Neural cell (in vitro differentiated cells): ENCODE results near the gene SMTN. TPM values are rescaled to one million over a fixed set of nuclear protein-coding genes. Genes with fewer than 3 reads are reported as not detected.
"Not testable (repeated sequence)": the region's sequence is repeated elsewhere in the genome, so short reads cannot be mapped to it uniquely, and the experiment has no call there.

Source experiments
- H2AFZ ChIP-seq: fragments of 200-600, 300-800 bp; sonication (generic), shearing (Covaris generic); 2 replicates; pipeline ENCODE4 v1.6.0; 2014; ENCODE audit warnings: low read depth, mild to moderate bottlenecking, antibody characterized with exemption, low read length, moderate library complexity
- H3F3A ChIP-seq: fragments of 200-600 bp; shearing (Covaris generic); 2 replicates; pipeline ENCODE4 v1.6.1; 2016; ENCODE audit warnings: mild to moderate bottlenecking, moderate library complexity, mixed read lengths, antibody characterized with exemption, low read length; ENCODE audit not compliant: insufficient read depth, poor library complexity, severe bottlenecking
- H3K27ac ChIP-seq: fragments of 200-600, 300-800 bp; sonication (generic), shearing (Covaris generic); 2 replicates; pipeline ENCODE4 v1.5.1; 2014; ENCODE audit warnings: mild to moderate bottlenecking, low read length, moderate library complexity
- H3K27me3 ChIP-seq: fragments of 300-800, 200-600 bp; sonication (generic), shearing (Covaris generic); 2 replicates; pipeline ENCODE4 v1.6.0; 2014; ENCODE audit warnings: mild to moderate bottlenecking, low read depth, low read length, moderate library complexity; ENCODE audit not compliant: insufficient read depth
- H3K36me3 ChIP-seq: fragments of 300-800, 200-600 bp; sonication (generic), shearing (Covaris generic); 2 replicates; pipeline ENCODE4 v1.5.1; 2014; ENCODE audit warnings: mild to moderate bottlenecking, antibody characterized with exemption, low read length, moderate library complexity; ENCODE audit not compliant: insufficient read depth
- H3K4me2 ChIP-seq: fragments of 300-800, 200-600 bp; sonication (generic), shearing (Covaris generic); 2 replicates; pipeline ENCODE4 v1.6.0; 2014; ENCODE audit warnings: mild to moderate bottlenecking, low read length
- H3K4me3 ChIP-seq: fragments of 300-800, 200-600 bp; sonication (generic), shearing (Covaris generic); 2 replicates; pipeline ENCODE4 v1.5.1; 2014; ENCODE audit warnings: mild to moderate bottlenecking, low read length, moderate library complexity
- H3K79me2 ChIP-seq: fragments of 200-600 bp; shearing (Covaris generic); replicated peaks from 2 replicates; pipeline ENCODE4 v1.6.0; 2014; ENCODE audit warnings: mild to moderate bottlenecking, low read length, moderate library complexity; ENCODE audit not compliant: insufficient read depth
- H3K9ac ChIP-seq: fragments of 300-800, 200-600 bp; sonication (generic), shearing (Covaris generic); 2 replicates; pipeline ENCODE4 v1.6.1; 2016; ENCODE audit warnings: mild to moderate bottlenecking, low read length, mixed read lengths
- H3K9me2 ChIP-seq: fragments of 200-600 bp; shearing (Covaris generic); 2 replicates; pipeline ENCODE4 v1.6.1; 2016; ENCODE audit warnings: mild to moderate bottlenecking, low read length, mixed read lengths; ENCODE audit not compliant: insufficient read depth
- H3K9me3 ChIP-seq: fragments of 200-600, 300-800 bp; sonication (generic), shearing (Covaris generic); 2 replicates; pipeline ENCODE4 v1.6.1; 2016; ENCODE audit warnings: mild to moderate bottlenecking, mixed run types, low read length, moderate library complexity, mixed read lengths
- H4K20me1 ChIP-seq: fragments of 200-600 bp; shearing (Covaris generic); 2 replicates; pipeline ENCODE4 v1.6.1; 2016; ENCODE audit warnings: mild to moderate bottlenecking, mixed run types; ENCODE audit not compliant: insufficient read depth
- EZH2 ChIP-seq: fragments of 200-600, 300-800 bp; shearing (Covaris generic), sonication (generic); IDR thresholded peaks from 2 replicates; pipeline ENCODE4 v1.6.1; 2014; ENCODE audit warnings: antibody characterized with exemption, low read length, borderline replicate concordance, mild to moderate bottlenecking; ENCODE audit not compliant: insufficient read depth, poor library complexity, severe bottlenecking
- POLR2AphosphoS5 ChIP-seq: IDR thresholded peaks from 2 replicates; pipeline ENCODE4 v1.6.1; 2012
- RAD21 ChIP-seq: fragments of 450-650 bp; conservative IDR thresholded peaks from 2 replicates; pipeline ENCODE4 v1.6.1; 2014; ENCODE audit warnings: antibody characterized with exemption, mild to moderate bottlenecking, moderate library complexity
- TAF1 ChIP-seq: IDR thresholded peaks from 2 replicates; pipeline ENCODE4 v1.6.1; 2012; ENCODE audit warnings: low read depth
- polyA plus RNA-seq: library from polyadenylated mRNA; depleted of rRNA; stranded (reverse); fragments of >200 nt; gene quantifications from 2 replicates; pipeline ENCODE4 v1.2.3, GENCODE V29; 2014
- TF ChIP-seq, protein P1 (sequence below): fragments of 450-650 bp; IDR thresholded peaks from 2 replicates; pipeline ENCODE4 v1.5.1; 2014; ENCODE audit warnings: antibody characterized with exemption, mild to moderate bottlenecking, moderate library complexity; ENCODE audit not compliant: poor library complexity, severe bottlenecking

Gene SMTN
- polyA plus RNA-seq, 1 donor from 2014 or later = 3.4 TPM

GRCh38 chr22:31069691-31070314 is 11.3 kb upstream of the SMTN start:
- H3K9me2 ChIP-seq, H3K9me3 ChIP-seq, H3F3A ChIP-seq, H3K27ac ChIP-seq, H3K36me3 ChIP-seq, H3K27me3 ChIP-seq, H3K9ac ChIP-seq, H2AFZ ChIP-seq, H4K20me1 ChIP-seq, H3K79me2 ChIP-seq, H3K4me3 ChIP-seq, H3K4me2 ChIP-seq: not testable (repeated sequence)

- not testable (repeated sequence) for H3K4me2 ChIP-seq, H3F3A ChIP-seq, H3K9me3 ChIP-seq, H3K36me3 ChIP-seq, H3K9ac ChIP-seq, H4K20me1 ChIP-seq, H3K4me3 ChIP-seq, H2AFZ ChIP-seq, H3K79me2 ChIP-seq, H3K27ac ChIP-seq, H3K9me2 ChIP-seq, H3K27me3 ChIP-seq
Observed at GRCh38 chr22:31073125-31073524, 8.0 kb upstream of the SMTN start.

DNA sequence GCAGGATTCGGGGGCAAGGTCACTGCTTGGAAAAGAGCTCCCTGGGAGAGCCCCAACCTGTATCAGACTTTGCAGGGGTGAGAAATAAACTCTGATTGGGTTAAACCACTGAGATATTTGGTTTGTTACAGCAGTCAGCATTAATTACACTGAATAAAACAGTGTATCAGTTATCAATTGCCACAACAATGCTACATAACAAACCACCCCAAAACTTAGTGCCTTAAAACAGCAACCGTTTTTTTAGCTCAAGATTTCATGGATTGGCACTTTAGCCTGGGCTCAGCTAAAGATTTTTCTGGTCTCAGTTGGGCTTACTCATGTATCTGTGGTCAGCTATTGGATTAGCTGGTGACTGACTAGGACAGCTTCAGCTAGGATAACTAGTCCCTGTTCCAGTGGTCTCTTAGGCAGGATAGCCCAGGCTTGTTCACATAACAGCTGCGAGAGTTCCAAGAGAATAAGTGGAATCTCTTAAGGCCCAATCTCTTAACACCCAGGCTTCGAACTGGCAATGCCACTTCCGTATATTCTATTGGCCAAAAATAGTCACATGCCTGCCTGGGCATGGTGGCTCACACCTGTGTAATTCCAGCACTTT is 7.5 kb upstream of the SMTN start:
- not testable (repeated sequence) for H3F3A ChIP-seq, H3K4me3 ChIP-seq, H4K20me1 ChIP-seq, H3K9me3 ChIP-seq, H3K9me2 ChIP-seq, H3K27ac ChIP-seq, H2AFZ ChIP-seq, H3K36me3 ChIP-seq, H3K79me2 ChIP-seq, H3K9ac ChIP-seq, H3K4me2 ChIP-seq, H3K27me3 ChIP-seq

DNA sequence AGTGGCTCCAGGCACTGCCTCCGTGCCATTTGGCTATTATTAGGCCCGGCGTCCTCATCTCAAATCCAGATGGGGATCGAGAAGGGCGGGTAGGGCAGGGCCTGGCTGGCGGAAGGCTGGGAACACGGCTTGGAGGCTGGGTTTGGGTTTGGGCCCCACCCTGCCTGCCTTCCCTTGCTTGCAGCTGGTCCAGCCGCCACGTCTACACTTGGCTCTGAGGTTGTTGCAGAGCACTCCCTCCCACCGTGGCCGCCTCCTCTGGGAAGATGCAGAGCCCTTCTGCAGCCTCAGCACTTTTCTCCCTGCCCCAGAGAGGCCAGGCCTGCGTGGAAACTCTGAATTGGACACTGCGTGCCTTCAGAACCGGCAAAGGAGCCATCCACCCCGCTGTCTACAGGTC is 5.2 kb upstream of the SMTN start:
- Histone ChIP-seq H3K27ac (no peak overlapping the region), H3K36me3 (no peaks in the 10 kb centered on the region), H3K27me3 (no peaks in the 10 kb centered on the region), H3F3A (no peaks in the 10 kb centered on the region), H3K4me3 (no peak overlapping the region), H3K9me2 (no peaks in the 10 kb centered on the region), H4K20me1 (no peaks in the 10 kb centered on the region), H3K9ac (no peak overlapping the region), H3K4me2 (no peak overlapping the region), H3K79me2 (no peaks in the 10 kb centered on the region), H2AFZ (no peak overlapping the region), H3K9me3 (no peaks in the 10 kb centered on the region)
- TF ChIP-seq, protein P1, sequence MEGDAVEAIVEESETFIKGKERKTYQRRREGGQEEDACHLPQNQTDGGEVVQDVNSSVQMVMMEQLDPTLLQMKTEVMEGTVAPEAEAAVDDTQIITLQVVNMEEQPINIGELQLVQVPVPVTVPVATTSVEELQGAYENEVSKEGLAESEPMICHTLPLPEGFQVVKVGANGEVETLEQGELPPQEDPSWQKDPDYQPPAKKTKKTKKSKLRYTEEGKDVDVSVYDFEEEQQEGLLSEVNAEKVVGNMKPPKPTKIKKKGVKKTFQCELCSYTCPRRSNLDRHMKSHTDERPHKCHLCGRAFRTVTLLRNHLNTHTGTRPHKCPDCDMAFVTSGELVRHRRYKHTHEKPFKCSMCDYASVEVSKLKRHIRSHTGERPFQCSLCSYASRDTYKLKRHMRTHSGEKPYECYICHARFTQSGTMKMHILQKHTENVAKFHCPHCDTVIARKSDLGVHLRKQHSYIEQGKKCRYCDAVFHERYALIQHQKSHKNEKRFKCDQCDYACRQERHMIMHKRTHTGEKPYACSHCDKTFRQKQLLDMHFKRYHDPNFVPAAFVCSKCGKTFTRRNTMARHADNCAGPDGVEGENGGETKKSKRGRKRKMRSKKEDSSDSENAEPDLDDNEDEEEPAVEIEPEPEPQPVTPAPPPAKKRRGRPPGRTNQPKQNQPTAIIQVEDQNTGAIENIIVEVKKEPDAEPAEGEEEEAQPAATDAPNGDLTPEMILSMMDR = no peak
- TF ChIP-seq RAD21 = no peak
- TF ChIP-seq EZH2 = no peak
- no peak for TF ChIP-seq TAF1
- TF ChIP-seq POLR2AphosphoS5 = no peak
